Glutamatergic neuron (in vitro differentiated cells): ENCODE measurements around the gene TMEM192. TPM values are rescaled to one million over a fixed set of nuclear protein-coding genes. Genes with fewer than 3 reads are reported as not detected.
"Not testable (repeated sequence)": the region's sequence is repeated elsewhere in the genome, so short reads cannot be mapped to it uniquely, and the experiment has no call there.

Source experiments
- DNase-seq: peaks from one replicate; pipeline ENCODE4 v3.0.0; 2022
- H3K27ac Mint-ChIP-seq: one replicate; pipeline ENCODE4 v1.8.0; 2020; ENCODE audit warnings: mild to moderate bottlenecking, mixed read lengths, inconsistent platforms; ENCODE audit not compliant: unreplicated experiment
- H3K27me3 Mint-ChIP-seq: one replicate; pipeline ENCODE4 v1.8.0; 2020; ENCODE audit warnings: mild to moderate bottlenecking, moderate library complexity, mixed read lengths, inconsistent platforms; ENCODE audit not compliant: unreplicated experiment
- H3K36me3 Mint-ChIP-seq: one replicate; pipeline ENCODE4 v1.8.0; 2020; ENCODE audit warnings: mild to moderate bottlenecking, mixed read lengths, inconsistent platforms; ENCODE audit not compliant: unreplicated experiment
- H3K4me1 Mint-ChIP-seq: one replicate; pipeline ENCODE4 v1.8.0; 2020; ENCODE audit warnings: mild to moderate bottlenecking, low read depth, mixed read lengths, inconsistent platforms; ENCODE audit not compliant: unreplicated experiment
- H3K4me3 Mint-ChIP-seq: one replicate; pipeline ENCODE4 v1.8.0; 2020; ENCODE audit warnings: mild to moderate bottlenecking, mixed read lengths, inconsistent platforms; ENCODE audit not compliant: unreplicated experiment
- H3K9me3 Mint-ChIP-seq: one replicate; pipeline ENCODE4 v1.8.0; 2020; ENCODE audit warnings: mild to moderate bottlenecking, moderate library complexity, mixed read lengths, inconsistent platforms; ENCODE audit not compliant: unreplicated experiment
- total RNA-seq: library from RNA; stranded (reverse); fragmentation: NEBNext Ultra II Directional; extraction: Animal tissue kit (Norgen Biotek cat#: 25700); gene quantifications from one replicate; pipeline ENCODE4 v1.2.1, GENCODE V29; 2021; ENCODE audit not compliant: unreplicated experiment
- TF ChIP-seq, protein P1 (sequence below): fragments of 200-600 bp; sonication (generic); IDR thresholded peaks from one replicate; pipeline ENCODE4 v1.5.0; 2021; ENCODE audit not compliant: partially characterized antibody, unreplicated experiment

Gene TMEM192
- total RNA-seq, 1 donor from 2014 or later, result 16.9 TPM

DNA sequence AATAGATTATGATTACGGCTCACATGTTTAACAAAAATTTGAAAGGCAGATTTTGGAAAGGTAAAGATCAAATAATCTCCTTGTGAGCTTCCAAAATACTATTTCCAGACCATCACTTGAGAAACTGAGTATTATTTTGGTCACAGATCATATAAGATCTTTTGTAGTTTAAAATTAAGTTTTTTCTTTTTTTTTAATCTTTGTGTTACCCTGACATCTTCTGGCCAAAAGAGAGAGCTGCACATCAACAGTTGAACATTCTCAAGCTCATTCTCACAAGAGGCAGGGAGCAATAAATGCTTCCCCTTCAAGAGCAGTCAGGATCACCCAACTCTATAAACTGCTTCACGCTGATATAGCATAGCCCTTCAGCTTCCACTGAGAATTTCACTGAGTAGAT lies 15.9 kb downstream of the TMEM192 start:
- no peak overlapping the region for H3K4me3 Mint-ChIP-seq
- H3K9me3 Mint-ChIP-seq, result no peaks in the 10 kb centered on the region
- H3K36me3 Mint-ChIP-seq, result no peaks in the 10 kb centered on the region
- no peak overlapping the region for H3K27ac Mint-ChIP-seq
- DNase-seq, result no peak
- TF ChIP-seq, protein P1, sequence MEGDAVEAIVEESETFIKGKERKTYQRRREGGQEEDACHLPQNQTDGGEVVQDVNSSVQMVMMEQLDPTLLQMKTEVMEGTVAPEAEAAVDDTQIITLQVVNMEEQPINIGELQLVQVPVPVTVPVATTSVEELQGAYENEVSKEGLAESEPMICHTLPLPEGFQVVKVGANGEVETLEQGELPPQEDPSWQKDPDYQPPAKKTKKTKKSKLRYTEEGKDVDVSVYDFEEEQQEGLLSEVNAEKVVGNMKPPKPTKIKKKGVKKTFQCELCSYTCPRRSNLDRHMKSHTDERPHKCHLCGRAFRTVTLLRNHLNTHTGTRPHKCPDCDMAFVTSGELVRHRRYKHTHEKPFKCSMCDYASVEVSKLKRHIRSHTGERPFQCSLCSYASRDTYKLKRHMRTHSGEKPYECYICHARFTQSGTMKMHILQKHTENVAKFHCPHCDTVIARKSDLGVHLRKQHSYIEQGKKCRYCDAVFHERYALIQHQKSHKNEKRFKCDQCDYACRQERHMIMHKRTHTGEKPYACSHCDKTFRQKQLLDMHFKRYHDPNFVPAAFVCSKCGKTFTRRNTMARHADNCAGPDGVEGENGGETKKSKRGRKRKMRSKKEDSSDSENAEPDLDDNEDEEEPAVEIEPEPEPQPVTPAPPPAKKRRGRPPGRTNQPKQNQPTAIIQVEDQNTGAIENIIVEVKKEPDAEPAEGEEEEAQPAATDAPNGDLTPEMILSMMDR, result peak; percentile 59
- H3K27me3 Mint-ChIP-seq, result no peaks in the 10 kb centered on the region
- H3K4me1 Mint-ChIP-seq, result peaks cover 3% of the 10 kb centered on the region

DNA sequence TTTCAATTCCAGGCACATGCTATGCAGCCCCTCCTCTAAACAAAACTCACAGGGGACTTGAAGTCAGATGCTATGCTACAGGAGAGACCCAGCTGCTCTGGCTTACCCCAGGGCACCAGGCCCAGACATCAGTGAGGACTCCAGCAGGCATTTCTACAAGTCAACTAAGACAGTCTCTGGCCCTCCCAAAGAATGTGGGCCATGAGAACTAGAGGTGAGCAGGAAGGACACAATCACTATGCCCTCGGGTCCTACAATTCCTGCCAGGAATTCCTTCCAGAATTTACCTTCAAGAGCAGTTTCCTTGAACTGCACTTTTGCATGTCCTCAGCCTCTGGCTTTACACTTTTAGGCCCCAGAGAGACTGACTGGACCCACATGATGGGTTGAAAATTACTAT lies 17.4 kb downstream of the TMEM192 start:
- H3K36me3 Mint-ChIP-seq, result no peaks in the 10 kb centered on the region
- H3K27ac Mint-ChIP-seq, result no peak overlapping the region
- DNase-seq, result no peak
- H3K27me3 Mint-ChIP-seq, result no peaks in the 10 kb centered on the region
- H3K4me3 Mint-ChIP-seq, result no peak overlapping the region
- no peaks in the 10 kb centered on the region for H3K9me3 Mint-ChIP-seq
- TF ChIP-seq, protein P1, result no peak
- H3K4me1 Mint-ChIP-seq, result peaks cover 3% of the 10 kb centered on the region

DNA sequence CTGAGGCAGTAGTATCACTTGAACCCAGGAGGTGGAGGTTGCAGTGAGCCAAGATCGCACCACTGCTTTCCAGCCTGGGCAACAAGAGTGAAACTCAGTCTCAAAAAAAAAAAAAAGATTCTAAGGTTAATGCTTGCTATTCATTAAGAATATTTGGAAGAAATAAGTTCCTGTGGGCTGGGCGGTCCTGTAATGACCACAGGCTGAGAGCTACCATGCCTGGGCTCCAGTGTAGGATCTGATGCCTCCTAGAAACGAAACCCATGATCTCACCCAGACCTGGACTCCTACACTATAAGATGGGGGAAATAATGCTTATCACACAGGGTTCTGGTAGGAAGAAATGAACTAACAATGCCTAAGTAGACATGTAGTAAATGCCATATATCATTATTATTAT lies 17.8 kb downstream of the TMEM192 start:
- Mint-ChIP-seq H3K4me1 (peaks cover 3% of the 10 kb centered on the region), H3K27me3 (no peaks in the 10 kb centered on the region), H3K27ac (no peak overlapping the region), H3K9me3 (no peaks in the 10 kb centered on the region), H3K4me3 (no peak overlapping the region), H3K36me3 (no peaks in the 10 kb centered on the region)
- DNase-seq, result no peak
- TF ChIP-seq, protein P1, result no peak

DNA sequence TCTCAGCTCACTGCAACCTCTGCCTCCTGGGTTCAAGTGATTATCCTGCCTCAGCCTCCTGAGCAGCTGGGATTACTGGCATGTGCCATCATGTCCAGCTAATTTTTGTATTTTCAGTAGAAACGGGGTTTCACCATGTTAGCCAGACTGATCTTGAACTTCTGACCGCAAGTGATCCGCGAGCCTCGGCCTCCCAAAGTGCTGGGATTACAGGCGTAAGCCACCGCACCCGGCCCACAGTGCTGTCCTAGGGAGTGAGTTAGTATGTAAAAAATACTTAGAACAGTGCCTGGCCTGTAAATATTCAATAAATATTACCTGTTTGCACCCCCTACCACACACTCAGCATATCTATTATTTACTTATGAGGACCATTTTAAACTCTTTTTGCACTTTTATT lies 20.5 kb downstream of the TMEM192 start:
- not testable (repeated sequence) for H3K4me1 Mint-ChIP-seq, H3K4me3 Mint-ChIP-seq, H3K36me3 Mint-ChIP-seq, DNase-seq, H3K27me3 Mint-ChIP-seq, H3K27ac Mint-ChIP-seq, H3K9me3 Mint-ChIP-seq

DNA sequence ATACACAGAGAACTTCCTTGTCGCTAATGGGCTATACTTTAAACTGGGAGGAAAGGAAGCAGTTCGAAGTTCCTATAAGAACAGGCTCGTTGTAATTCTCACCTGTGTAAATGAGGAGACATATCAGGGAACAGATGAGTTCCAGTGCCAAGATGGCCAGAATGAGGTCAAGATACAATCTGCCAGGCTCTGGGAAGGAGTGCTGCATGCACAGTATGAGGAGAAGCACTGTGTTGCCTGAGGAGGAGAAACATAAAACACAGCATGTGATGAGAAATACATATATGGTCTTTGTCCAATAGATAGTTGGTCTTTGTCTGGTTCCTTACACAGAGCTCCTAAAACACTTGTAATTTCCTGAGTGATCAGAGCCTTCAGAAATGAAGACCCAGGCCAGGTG lies 24.3 kb downstream of the TMEM192 start:
- H3K4me1 Mint-ChIP-seq, result no peaks in the 10 kb centered on the region

More for the DNA sequence above, 24.3 kb downstream of the TMEM192 start:
- DNase-seq, result no peak
- no peak overlapping the region for H3K4me3 Mint-ChIP-seq
- H3K27me3 Mint-ChIP-seq, result no peaks in the 10 kb centered on the region
- H3K36me3 Mint-ChIP-seq, result no peaks in the 10 kb centered on the region
- peaks cover 2% of the 10 kb centered on the region for H3K9me3 Mint-ChIP-seq
- TF ChIP-seq, protein P1, result no peak
- H3K27ac Mint-ChIP-seq, result no peak overlapping the region
